Measurements from ENCODE around the gene MYH11.
A peak's percentile ranks its signal among the peaks of the same experiment; 100 is the strongest.
"Not testable (repeated sequence)": the region's sequence is repeated elsewhere in the genome, so short reads cannot be mapped to it uniquely, and the experiment has no call there.

The MYH11 gene

GRCh38 chr16:15721018-15721417 is 135.8 kb downstream of the MYH11 start:
- no peak for DNase-seq

- DNase-seq, result no peak
Observed at GRCh38 chr16:15716694-15717447, 140.0 kb downstream of the MYH11 start.

- DNase-seq, result no peak
Observed at GRCh38 chr16:15715221-15715620, 141.6 kb downstream of the MYH11 start.

GRCh38 chr16:15714393-15715172 is 142.2 kb downstream of the MYH11 start:
- DNase-seq, result no peak

GRCh38 chr16:15708997-15709396 is 147.8 kb downstream of the MYH11 start:
- no peak for DNase-seq

- DNase-seq, result no peak
Observed at GRCh38 chr16:15708096-15708495, 148.7 kb downstream of the MYH11 start.

- DNase-seq, result no peak
Observed at GRCh38 chr16:15707332-15707731, 149.5 kb downstream of the MYH11 start.

- DNase-seq, result no peak
Observed at GRCh38 chr16:15705064-15705565, 151.7 kb downstream of the MYH11 start.

- DNase-seq, result peak in 48 of 51 donors; percentile 3 to 89 (median 52)
Observed at GRCh38 chr16:15704545-15704987, 152.3 kb downstream of the MYH11 start.

- DNase-seq, result no peak
Observed at GRCh38 chr16:15703029-15703736, 153.6 kb downstream of the MYH11 start.

GRCh38 chr16:15701975-15702970 is 154.6 kb downstream of the MYH11 start:
- no peak for DNase-seq

GRCh38 chr16:15701367-15701766 is 155.5 kb downstream of the MYH11 start:
- DNase-seq, result no peak

GRCh38 chr16:15699819-15700218 is 157.0 kb downstream of the MYH11 start:
- DNase-seq, result no peak

- no peak for DNase-seq
Observed at GRCh38 chr16:15694499-15694898, 162.3 kb downstream of the MYH11 start.

GRCh38 chr16:15692508-15692907 is 164.3 kb downstream of the MYH11 start:
- DNase-seq, result not testable (repeated sequence)

- no peak for DNase-seq
Observed at GRCh38 chr16:15691046-15691445, 165.8 kb downstream of the MYH11 start.

GRCh38 chr16:15690296-15690695 is 166.5 kb downstream of the MYH11 start:
- DNase-seq, result no peak

GRCh38 chr16:15689290-15689689 is 167.5 kb downstream of the MYH11 start:
- no peak for DNase-seq

- DNase-seq, result no peak
Observed at GRCh38 chr16:15686287-15686686, 170.5 kb downstream of the MYH11 start.

- DNase-seq, result peak in 22 of 51 donors; percentile 0 to 50 (median 18)
Observed at GRCh38 chr16:15682105-15682570, 174.7 kb downstream of the MYH11 start.
